GM18907 (cell line): ENCODE data around the gene ZFR2.

Source experiments
- ATAC-seq: cut with Tn5 transposase; IDR thresholded peaks from one replicate; pipeline ENCODE4 v1.9.1; 2021; ENCODE audit warnings: mild to moderate bottlenecking, moderate library complexity; ENCODE audit not compliant: unreplicated experiment

ZFR2 gene

GRCh38 chr19:3792114-3792513 lies 76.7 kb downstream of the ZFR2 start:
- no peak for ATAC-seq

GRCh38 chr19:3790941-3791340 lies 77.9 kb downstream of the ZFR2 start:
- ATAC-seq = no peak

DNA sequence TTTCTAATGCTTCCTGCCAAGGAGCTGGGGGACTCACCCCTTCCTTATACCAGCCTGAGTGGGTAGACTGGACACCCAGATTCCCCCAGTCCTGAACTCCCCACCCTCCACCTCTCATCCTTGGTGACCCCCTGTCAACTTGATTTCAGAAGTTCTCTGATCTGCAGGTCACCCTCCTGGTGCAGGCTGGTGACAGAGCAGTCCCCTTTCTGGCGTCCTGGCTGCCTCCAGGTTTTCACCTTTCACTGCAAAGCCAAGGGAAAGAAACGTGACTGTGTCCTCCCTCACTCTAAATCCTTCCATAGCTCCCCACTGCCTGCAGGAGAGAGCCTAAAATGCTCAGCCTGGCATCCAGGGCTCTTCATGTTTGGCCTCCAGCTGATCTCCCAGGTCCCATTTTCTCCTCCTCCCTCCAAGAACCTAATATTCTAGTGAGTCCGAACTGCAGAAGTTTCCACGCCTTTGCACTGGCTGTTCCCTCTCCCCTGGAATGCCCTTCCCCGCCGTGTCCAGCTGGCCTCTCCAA lies 78.6 kb downstream of the ZFR2 start:
- ATAC-seq = no peak

GRCh38 chr19:3788996-3789778 lies 79.7 kb downstream of the ZFR2 start:
- ATAC-seq = no peak

DNA sequence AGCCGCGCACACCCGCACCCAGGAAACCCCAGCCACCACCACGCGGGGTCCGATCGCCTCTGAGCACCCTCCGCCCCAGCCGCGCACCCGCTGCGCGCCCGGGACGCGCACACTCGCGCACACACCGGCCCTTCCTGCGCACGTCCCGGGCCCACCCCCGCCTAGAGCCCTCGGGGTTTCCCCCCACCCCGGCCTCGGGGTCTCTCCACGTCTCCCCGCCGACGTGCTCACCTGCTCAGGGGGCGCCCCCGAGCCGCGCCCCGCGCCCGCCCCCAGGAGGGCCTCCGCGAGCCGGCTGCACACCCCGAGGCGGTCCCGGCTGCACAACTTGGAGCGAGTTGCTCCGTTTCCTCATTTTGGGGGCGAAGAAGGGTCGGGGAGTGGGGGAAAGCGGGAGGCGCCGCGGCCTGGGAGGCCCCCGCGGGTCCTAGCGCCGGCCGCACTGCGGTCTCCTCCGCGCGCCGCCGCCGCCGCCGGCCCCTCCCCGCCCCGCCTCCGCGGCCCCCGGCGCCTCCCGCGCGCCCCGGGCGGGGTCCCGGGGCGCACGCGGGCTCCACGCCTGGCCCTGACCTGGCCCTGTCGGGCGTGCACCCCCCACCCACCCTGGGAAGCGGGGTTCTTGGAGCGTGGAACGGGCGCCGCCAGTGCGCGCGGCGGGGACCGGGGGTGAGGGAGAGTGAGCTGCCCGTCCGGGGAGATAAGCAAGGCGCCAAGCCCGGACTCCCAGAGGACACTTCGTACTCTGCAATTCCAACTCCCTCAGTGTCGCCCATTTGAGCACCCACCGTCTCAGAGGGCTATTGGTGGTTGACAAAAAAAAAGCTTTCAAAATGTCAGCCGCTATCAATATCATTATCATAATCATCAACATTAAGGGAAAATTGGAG lies 82.7 kb downstream of the ZFR2 start, which contains the start of gene MATK:
Gene MATK (minus strand): TSS at position 444 of the 887 bp plus-strand sequence. CDS start 1,246 bp downstream, outside the sequence.
- no peak for ATAC-seq

GRCh38 chr19:3785451-3785937 lies 83.3 kb downstream of the ZFR2 start:
- ATAC-seq = no peak

GRCh38 chr19:3784607-3785450 lies 84.0 kb downstream of the ZFR2 start:
- ATAC-seq = no peak

DNA sequence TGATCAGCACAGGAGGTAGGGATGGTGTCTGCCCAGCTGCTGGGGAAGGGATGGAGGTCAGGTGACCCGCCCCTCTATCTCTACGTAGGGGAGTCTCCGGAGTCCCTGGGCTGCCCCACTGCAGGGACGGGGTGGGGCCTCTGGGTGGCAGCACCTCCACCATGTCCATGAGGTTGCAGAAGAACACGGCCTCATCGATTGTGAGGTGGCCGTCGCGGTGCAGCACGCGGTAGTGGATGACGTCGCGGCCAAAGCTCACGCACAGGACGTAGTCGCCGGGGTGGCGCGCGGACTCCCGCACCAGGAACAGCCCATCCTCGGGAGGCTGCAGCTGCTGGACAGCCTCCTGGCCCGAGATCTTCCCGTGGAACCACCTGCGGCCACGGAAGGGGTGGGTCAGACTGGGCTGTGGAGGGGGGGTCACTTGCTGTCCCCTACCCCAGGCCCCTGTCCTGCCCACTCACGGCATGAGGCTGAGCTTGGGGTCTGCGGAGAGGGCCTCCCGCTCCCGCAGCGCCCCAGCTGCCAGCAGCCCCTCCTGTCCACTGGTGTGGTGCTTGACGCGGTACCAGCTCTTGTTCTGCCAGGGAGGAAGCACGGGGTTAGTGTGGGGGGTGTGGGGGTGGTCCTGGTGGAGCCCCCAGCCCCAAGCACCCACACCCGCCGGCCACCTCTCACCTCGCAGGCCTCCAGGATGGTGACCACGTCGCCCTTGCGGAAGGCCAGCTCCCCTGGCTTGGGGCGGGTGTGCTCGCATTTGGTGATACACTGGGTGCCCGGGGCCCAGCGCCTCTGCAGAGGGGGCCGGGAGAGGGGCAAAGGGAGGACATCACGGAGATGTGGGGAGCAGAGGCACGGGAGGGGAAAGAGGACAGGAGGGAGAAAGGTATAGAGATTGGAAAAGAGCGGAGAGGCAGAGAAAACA lies 84.9 kb downstream of the ZFR2 start:
- ATAC-seq = no peak

DNA sequence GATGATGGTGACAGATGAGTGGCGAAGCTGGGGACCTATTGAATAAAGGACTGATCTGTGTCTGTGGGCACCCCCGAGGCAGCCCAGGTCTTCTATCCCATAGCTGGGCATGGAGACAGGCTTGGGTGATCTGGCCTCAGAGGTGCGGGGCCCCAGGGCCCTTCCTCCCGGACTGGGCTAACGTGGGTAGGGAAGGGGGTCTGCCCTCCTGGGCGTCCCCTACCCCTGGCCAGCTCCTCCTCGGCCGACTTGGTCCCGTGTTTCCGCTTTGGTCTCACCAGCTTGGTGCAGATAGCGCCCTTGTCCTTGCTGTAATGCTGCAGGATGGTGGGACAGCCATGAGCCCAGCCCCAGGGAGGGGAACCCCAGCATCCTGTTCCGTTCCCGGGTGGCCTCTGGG lies 85.9 kb downstream of the ZFR2 start:
- ATAC-seq = no peak

DNA sequence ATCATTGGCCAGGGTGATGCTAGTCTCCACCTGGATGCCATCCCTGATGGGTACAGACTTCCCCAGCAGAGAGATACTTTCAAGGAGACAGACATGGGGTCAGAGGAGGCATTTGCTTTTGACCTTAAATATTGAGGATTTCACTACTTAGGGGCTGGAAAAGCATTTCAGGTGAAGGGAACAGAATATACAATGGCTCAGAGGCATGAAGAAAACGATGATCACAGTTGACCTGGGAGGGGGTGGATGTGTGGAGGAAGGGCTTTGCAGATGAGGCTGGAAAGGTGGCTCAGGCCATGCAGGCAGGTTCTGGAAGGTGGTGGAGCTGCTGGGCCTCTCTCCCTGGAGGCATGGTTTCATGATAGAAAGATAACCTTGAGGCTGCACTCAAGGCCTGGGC lies 86.5 kb downstream of the ZFR2 start:
- no peak for ATAC-seq

- ATAC-seq = no peak
These were observed 87.2 kb downstream of the ZFR2 start for GRCh38 chr19:3781603-3782002.

DNA sequence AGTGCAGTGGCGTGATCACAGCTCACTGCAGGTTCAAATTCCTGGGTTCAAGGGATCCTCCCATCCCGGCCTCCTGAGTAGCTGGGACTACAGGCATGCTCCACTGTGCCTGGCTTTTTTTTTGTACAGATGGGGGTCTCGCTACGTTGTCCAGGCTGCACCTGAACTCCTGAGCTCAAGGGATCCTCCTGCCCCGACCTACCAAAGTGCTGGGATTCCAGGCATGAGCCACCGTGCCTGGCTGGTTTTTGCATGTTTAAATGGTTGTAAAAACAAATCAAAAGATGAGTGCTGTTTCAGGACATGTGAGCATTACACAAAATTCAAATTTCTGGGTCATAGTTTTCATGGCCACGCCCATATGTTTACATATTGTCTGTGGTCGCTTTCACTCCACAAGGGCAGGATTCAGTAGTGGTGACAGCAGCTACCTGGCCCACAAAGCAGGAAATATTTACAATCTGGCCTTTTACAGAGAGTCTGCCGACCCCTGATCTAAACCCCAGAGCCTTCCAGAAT lies 88.0 kb downstream of the ZFR2 start:
- no peak for ATAC-seq

DNA sequence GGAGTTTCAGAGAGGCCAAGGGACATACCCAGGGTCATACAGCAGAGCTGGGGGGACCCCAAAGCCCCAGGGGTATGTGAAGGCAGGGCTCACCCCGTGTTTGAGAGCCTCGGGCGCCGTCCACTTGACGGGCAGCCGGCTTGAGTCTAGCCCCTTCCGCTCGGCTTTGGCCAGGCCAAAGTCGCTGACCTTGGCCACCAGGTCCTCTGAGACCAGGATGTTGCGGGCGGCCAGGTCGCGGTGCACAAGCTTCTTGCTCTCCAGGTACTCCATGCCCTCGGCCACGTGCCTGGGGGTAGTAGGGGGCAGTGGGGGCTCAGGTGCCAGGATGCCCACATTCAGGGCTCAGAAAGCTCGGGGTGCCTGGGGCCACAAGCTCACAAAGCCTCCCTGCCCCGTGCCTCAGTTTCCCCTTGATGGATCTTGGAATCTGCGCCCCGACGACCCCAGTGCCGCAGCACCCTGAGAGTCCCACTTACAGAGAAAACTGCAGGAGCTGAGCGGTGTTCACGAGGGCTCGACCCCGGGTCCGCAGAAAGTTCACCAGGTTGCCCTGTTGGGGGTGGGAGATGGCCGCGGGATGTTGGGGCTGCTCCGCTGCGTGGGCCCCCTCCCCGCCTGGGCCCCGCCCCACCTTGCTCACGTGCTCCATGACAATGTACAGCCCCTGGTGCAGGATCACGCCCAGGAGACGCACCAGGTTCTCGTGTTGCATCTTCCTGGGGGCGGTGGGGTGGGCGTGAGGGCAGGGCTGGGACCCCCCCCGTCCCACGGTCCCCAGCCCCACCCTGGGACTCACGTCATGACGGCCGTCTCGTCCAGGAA lies 89.7 kb downstream of the ZFR2 start:
- no peak for ATAC-seq

DNA sequence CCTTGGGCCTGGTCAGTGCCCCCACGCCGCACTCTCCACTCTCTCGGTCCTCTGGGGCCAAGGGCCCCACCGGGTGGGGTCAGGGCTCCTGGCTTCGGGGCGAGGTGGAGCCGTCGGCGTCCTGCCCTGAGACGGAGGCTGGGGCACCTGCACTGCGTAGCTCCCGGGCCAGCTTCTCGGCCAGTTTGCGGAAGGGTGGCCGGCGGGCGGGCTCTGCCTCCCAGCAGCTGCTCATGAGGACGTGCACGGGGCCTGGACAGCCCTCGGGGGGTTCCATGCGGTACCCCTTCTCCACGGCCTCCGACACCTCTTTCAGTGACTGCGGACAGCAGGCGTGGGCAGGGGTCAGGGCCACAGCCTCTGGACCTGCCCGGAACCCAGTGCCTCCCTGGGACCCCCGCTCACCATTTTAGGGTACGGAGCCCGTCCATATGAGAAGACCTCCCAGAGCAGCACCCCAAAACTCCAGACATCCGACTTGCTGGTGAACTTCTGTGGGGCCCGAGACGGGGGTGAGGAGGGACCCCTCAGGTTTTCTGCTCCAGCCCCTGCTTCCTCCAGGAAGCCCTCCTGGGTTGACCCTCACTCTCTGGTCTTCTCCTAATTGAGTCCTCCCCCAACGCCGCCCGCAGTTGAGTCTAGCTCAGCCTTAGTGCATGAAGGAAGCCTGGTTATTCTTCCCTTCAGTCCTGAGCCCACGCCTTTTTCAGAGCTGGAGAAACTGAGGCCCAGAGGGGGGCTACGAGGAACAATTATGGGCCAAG lies 90.6 kb downstream of the ZFR2 start:
- ATAC-seq = no peak

- ATAC-seq = no peak
These were observed 92.3 kb downstream of the ZFR2 start for GRCh38 chr19:3776479-3777040.

GRCh38 chr19:3775831-3776230 lies 93.0 kb downstream of the ZFR2 start:
- ATAC-seq = no peak

- ATAC-seq = no peak
These were observed 93.5 kb downstream of the ZFR2 start for GRCh38 chr19:3775374-3775711.
